Measurements from ENCODE around the gene EEFSEC.

DNA sequence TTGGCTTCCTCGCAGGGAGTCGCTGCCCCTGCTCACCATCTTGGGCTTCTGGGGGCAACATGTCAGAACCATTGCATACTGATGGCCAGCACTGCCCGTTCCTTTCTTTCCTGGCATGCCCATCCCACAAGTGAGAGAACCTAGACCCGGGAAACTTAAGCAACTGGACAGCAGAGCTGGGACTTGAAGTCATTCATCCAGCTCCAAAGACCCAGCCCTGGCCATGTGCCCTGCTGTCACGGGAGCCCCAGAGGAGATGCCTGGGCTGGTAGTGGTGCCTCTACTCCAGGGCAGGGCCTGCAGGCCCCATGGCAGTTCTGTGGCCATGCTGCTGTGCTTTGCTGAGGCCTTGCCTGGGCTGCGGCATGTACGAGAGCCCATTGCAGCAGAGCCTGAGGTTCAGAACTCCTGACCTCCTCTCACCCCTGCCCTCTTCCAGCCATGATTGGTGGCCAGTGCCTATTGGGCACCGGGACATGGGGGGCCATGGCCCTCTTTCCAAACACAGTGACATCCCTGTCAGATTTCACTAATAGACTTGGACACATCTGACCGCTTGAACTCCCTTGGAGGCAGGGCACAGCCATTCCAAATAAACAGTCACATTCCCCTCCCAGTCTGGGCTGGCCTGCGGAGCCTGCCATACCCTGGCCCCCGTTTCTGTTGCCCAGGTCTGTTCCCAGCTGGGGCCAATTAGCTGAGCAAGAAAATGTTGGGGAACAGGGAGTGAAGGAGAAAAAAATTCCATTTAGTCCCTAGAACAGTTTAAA, 115.9 kb downstream of the EEFSEC start:
- TF ChIP-seq CTCF (conservative IDR thresholded peaks at IDR 0.05; ENCODE audit: low read depth in 2 of 2) (no peak), REST (IDR thresholded peaks at IDR 0.05; ENCODE audit: unreplicated experiment) (no peak), EZH2phosphoT487 (IDR thresholded peaks at IDR 0.05; ENCODE audit: unreplicated experiment) (no peak), ETS1 (IDR thresholded peaks at IDR 0.05) (no peak), EZH2 (IDR thresholded peaks at IDR 0.05; ENCODE audit: low read depth, unreplicated experiment) (no peak)
